ENCODE results near the gene PTPRD.

- TF ChIP-seq CTCF (IDR thresholded peaks at IDR 0.05): no peak
- no peak for TF ChIP-seq POLR2A (IDR thresholded peaks at IDR 0.05)
Observed at GRCh38 chr9:9396518-9396917, 1216.3 kb downstream of the PTPRD start.

Measured in Peyer's patch (tissue), 4 donors.